LNCaP clone FGC (cell line): ENCODE data around the gene ARHGAP10.

Experiments
- DNase-seq: peaks from one replicate; pipeline ENCODE4 v3.0.0-alpha.2; 2011; ENCODE audit warnings: low read depth
- H3K4me3 ChIP-seq: 2 replicates; pipeline ENCODE4 v1.5.1; 2011; ENCODE audit warnings: mild to moderate bottlenecking, low read depth, low read length, control low read depth
- TF ChIP-seq, protein P1 (sequence below): IDR thresholded peaks from 2 replicates; pipeline ENCODE4 v1.5.1; 2012; ENCODE audit warnings: mild to moderate bottlenecking; ENCODE audit not compliant: control insufficient read depth, insufficient read depth; ENCODE audit errors: extremely low read depth

The ARHGAP10 gene

DNA sequence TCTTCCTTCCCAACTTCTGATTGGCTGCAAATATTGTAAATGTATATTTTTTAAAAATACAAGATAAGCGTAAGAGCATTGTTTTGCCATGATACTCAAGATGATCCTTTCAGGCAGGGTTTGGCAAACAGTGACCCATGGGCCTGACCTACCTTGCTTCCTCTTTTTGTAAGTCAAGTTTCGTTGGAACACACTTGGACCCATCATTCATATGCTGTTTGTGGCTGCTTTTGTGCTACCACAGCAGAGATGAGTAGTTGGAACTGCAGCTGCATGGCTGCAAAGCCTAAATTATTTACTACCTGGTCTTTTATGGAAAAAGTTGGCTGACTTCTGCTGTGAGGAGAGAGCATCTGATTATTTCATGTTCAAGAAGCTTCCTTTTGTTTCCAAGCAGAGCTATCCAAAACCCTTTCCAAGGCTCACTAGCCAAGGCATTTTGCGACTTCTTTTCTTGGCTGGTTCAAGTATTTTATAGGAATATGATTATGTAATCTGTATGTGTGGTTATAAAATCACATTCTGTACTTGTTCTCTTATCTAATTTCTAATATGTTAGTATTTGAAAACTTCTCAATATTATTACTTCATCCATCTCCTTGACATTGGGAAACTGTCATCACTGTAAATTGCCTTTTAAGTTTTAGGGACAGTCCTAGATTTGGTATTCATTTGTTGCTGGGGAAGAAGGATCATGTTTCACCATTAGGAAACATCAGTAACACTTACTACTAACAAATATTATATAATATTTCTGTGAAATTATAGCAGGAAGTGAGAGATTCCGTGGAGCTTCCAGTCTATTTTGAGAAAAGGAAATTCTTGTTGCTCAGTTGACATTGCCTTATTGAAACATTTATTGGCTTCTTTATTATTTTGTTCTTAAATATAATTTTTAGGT lies 109.2 kb downstream of the ARHGAP10 start:
- TF ChIP-seq, protein P1, sequence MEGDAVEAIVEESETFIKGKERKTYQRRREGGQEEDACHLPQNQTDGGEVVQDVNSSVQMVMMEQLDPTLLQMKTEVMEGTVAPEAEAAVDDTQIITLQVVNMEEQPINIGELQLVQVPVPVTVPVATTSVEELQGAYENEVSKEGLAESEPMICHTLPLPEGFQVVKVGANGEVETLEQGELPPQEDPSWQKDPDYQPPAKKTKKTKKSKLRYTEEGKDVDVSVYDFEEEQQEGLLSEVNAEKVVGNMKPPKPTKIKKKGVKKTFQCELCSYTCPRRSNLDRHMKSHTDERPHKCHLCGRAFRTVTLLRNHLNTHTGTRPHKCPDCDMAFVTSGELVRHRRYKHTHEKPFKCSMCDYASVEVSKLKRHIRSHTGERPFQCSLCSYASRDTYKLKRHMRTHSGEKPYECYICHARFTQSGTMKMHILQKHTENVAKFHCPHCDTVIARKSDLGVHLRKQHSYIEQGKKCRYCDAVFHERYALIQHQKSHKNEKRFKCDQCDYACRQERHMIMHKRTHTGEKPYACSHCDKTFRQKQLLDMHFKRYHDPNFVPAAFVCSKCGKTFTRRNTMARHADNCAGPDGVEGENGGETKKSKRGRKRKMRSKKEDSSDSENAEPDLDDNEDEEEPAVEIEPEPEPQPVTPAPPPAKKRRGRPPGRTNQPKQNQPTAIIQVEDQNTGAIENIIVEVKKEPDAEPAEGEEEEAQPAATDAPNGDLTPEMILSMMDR = no peak
- DNase-seq = no peak
- H3K4me3 ChIP-seq = no peak overlapping the region

DNA sequence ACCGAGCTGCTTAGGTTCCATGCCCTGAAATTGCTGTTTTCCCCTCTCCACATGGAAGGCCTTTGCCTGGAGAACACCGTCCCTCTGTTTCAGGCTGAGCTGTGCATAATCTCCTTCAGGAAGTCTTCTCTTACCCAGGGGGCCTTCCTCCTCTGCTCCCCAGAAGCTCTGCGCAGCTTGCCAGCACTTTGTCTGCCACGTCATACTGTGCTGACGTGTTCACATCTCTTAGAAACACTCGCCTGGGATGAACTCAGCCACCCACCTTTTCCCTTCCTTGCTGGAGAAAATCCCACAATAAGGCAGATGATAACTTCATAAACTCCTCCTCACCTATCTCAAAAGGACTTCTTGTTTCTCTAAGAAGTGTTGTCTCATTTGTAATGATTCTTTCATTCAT lies 110.7 kb downstream of the ARHGAP10 start:
- TF ChIP-seq, protein P1 = no peak
- no peak for DNase-seq
- no peak overlapping the region for H3K4me3 ChIP-seq

DNA sequence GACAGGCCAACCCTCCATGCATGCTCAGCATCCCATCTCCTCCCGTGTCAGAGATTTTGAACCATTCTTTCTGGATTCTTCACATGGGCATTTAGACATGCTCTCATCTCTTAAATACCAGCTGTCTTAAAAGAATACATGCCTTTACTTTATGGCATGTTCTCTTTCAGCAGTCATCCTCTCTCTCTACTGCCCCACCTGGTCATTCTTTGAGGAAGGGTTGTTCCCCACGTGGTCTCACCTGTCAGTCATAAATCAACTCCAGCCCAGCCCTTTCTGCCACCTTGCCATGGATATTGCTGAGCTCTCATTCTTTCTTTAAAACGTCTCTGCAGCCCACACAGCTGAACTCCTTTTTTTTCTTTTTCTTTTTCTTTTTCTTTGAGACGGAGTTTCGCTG lies 111.3 kb downstream of the ARHGAP10 start:
- TF ChIP-seq, protein P1 = no peak
- DNase-seq = no peak

DNA sequence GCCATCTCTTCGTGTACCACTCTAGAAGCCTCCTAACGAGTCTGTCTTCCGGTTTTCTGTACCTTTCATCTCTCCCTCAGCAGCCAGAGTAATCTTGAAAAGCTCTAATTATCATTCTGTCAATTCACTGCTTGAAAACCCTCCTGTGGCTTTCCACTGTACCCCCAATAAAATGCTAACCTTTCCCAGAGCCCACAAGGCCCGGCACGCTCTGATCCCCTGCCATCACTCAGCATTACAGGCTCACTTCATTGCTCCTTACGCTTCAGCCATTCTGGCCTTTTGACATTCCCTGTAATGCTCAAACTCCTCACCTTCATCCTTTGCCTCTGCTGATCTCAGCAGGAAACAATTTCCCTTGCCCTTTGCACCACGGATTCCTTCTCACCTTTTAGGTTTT lies 112.9 kb downstream of the ARHGAP10 start:
- H3K4me3 ChIP-seq = no peak overlapping the region
- no peak for DNase-seq
- TF ChIP-seq, protein P1 = no peak

More for the DNA sequence above, 111.3 kb downstream of the ARHGAP10 start:
- H3K4me3 ChIP-seq = no peak overlapping the region

DNA sequence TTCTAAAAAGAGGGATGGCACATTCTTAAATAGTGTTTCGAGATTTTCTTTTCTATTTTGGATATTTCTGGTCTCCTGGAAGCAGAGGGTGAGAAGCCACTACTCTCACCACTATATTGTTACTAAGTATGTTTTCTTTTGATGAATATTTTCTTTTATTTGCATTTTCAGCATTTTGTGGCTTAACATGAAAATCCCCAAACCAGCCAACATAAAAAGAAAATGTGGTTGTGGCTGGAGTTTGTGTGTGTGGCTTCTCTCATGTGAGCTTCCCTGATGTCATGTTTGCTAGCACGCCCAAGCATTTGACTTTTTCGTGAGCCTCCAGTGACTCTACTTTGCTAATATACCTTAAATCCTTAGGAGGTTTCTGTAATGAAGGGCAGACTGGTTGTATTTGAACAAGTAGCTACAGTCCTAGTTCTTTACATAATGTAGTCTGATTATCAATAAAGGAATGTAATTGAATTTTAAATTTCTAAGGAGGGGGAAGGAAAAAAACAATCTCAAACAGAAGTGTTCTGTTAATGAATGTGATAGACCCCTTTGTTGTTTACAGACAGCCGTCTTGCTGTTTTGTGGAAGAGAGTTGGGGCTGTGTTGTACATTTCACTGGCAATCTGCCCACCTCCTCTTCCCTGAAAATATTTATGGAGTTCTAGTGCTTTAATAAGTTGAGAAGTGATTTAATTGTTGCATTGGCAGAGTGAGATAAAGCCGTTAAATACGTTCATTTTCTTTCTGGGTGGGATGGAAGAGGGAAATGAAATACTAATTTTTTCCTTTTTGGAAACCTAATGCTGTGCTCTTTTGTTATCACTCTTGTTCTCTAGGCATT lies 114.6 kb downstream of the ARHGAP10 start:
- DNase-seq = no peak
- TF ChIP-seq, protein P1 = no peak

DNA sequence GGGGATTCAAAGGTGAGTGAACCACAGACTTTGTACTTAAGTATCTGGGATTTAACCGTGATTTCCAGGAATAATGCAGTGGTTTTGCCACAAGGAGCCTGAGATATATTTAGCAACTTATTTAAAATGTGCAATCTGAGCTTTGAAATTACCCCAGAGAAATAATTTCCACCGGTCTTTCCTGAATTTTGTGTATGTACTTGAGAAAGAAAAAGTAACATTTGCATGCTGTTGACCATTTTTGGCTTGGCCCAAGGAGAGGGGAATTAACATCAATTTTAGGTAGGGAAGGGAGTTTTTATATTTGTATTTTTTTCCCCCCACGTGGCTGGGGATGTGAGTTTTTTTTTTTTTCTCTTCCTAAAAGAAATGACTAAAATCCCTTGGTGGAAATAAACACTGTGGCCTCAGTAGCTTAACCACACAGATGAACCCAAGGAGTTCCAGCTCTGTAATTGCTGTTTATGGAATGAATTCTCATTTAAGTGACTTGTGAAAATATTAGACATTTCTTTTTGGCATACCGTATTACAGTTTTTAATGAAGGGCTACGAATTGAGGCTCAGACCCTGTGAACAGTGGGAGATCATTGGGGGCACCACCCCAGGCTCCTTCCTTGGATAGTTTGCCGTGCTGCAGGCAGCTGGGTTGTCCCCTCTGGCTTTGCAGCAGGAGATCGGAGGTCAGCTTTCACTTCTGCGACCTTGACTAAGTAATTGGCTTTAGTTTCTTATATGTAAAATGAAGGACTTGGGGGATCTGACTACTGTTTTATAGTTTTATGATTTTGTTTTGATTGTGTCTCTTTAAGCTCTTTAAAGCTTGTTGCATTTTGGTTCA lies 116.1 kb downstream of the ARHGAP10 start:
- no peak overlapping the region for H3K4me3 ChIP-seq
- TF ChIP-seq, protein P1 = no peak
- no peak for DNase-seq

More for the DNA sequence above, 114.6 kb downstream of the ARHGAP10 start:
- no peak overlapping the region for H3K4me3 ChIP-seq
